Thymus (tissue), 14 donors: Measurements from ENCODE around the gene GATA2. TPM values are rescaled to one million over a fixed set of nuclear protein-coding genes. Genes with fewer than 3 reads are reported as not detected.

Experiments used
- DNase-seq, 9 donors: peaks; one replicate each; pipeline ENCODE4 v3.0.0-alpha.2; 2013; ENCODE audit warnings: low spot score in 9 of 9, low read depth in 6 of 9, missing footprints in 1 of 9
- H3K27ac ChIP-seq, 2 donors: one replicate each; pipeline ENCODE4 v1.5.1; 2013; ENCODE audit warnings: control low read depth in 1 of 2, low read depth in 1 of 2, low read length in 1 of 2, mild to moderate bottlenecking in 1 of 2, moderate library complexity in 1 of 2
- H3K27me3 ChIP-seq, 2 donors: one replicate each; pipeline ENCODE4 v1.5.1; 2013; ENCODE audit warnings: low read length in 1 of 2; ENCODE audit not compliant: control insufficient read depth in 2 of 2, insufficient read depth in 1 of 2
- H3K36me3 ChIP-seq, 2 donors: one replicate each; pipeline ENCODE4 v1.5.1; 2013; ENCODE audit warnings: low read length in 1 of 2, mild to moderate bottlenecking in 1 of 2, moderate library complexity in 1 of 2; ENCODE audit not compliant: control insufficient read depth in 2 of 2, insufficient read depth in 2 of 2
- H3K4me1 ChIP-seq, 2 donors: one replicate each; pipeline ENCODE4 v1.5.1; 2013; ENCODE audit warnings: low read length in 2 of 2; ENCODE audit not compliant: control insufficient read depth in 2 of 2, insufficient read depth in 2 of 2
- H3K4me3 ChIP-seq, 2 donors: one replicate each; pipeline ENCODE4 v1.5.1; 2013; ENCODE audit warnings: low read length in 2 of 2, control low read depth in 1 of 2, mild to moderate bottlenecking in 1 of 2
- H3K9me3 ChIP-seq, 2 donors: one replicate each; pipeline ENCODE4 v1.5.1; 2013; ENCODE audit warnings: low read length in 1 of 2, mild to moderate bottlenecking in 1 of 2; ENCODE audit not compliant: control insufficient read depth in 2 of 2, insufficient read depth in 1 of 2
- WGBS: extraction: QIAGEN DNeasy Blood & Tissue Kit; methylation state at CpG from one replicate; pipeline ENCODE4 v1.1.7; 2013; 5-methylcytosine and 5-hydroxymethylcytosine counted together
- long read RNA-seq, 10 donors: transcript quantifications; one replicate each; lab custom pipeline, GENCODE V29; 2026
- polyA plus RNA-seq: library from polyadenylated mRNA; stranded (reverse); fragments of 200-250 nt; gene quantifications from one replicate; pipeline ENCODE4 v1.2.3, GENCODE V29; 2013
- total RNA-seq: library from RNA; stranded (reverse); fragments of 120-200 nt; gene quantifications from one replicate; pipeline ENCODE4 v1.2.4, GENCODE V29; 2013
- donor health status: healthy.

GATA2 gene
- total RNA-seq = 0.57 TPM
- polyA plus RNA-seq = 5.1 TPM
- long read RNA-seq, donor 1 = 0 reads
- long read RNA-seq, donor 2, partial matches to known transcripts = 0 of 1 reads
- long read RNA-seq, donor 2, other reads (novel, unspliced or antisense) = 0 of 1 reads
- long read RNA-seq, donor 3 = 0 reads
- long read RNA-seq, donor 4 = 0 reads
- long read RNA-seq, donor 5 = 0 reads
- long read RNA-seq, donor 6, partial matches to known transcripts = 0 of 1 reads
- long read RNA-seq, donor 6, other reads (novel, unspliced or antisense) = 0 of 1 reads
- long read RNA-seq, donor 7 = 0 reads
- long read RNA-seq, donor 8 = 0 reads
- long read RNA-seq, donor 9 = 0 reads
- long read RNA-seq, donor 10, partial matches to known transcripts = 0 of 1 reads
- long read RNA-seq, donor 10, other reads (novel, unspliced or antisense) = 0 of 1 reads

- peaks cover 89 to 98% of the 10 kb centered on the region in 2 donors for H3K27me3 ChIP-seq
- H3K36me3 ChIP-seq = no peaks in the 10 kb centered on the region
- peak within 1 kb of the TSS in 1 of 2 donors; percentile 35 for H3K4me3 ChIP-seq
- 5% methylated on average over 78 of the region's 78 CpGs for WGBS
- peaks cover 12 to 45% of the 10 kb centered on the region in 2 donors for H3K4me1 ChIP-seq
- no peak within 1 kb of the TSS for H3K27ac ChIP-seq
- peaks cover 3 to 17% of the 10 kb centered on the region in 2 donors for H3K9me3 ChIP-seq
- peak in 1 of 9 donors; percentile 57 for DNase-seq
Observed at GRCh38 chr3:128492671-128493569, at the start of gene GATA2. TSS of gene GATA2 (minus strand) at chr3:128493201. CDS start at chr3:128487031, 6,170 bp downstream.

- peaks cover 0 to 4% of the 10 kb centered on the region in 2 donors for H3K9me3 ChIP-seq
- DNase-seq = no peak
- H3K4me3 ChIP-seq = no peak overlapping the region
- 95% methylated on average over 2 of the region's 2 CpGs for WGBS
- H3K27me3 ChIP-seq = peaks cover 0 to 3% of the 10 kb centered on the region in 2 donors
- no peaks in the 10 kb centered on the region for H3K4me1 ChIP-seq
- no peak overlapping the region for H3K27ac ChIP-seq
- H3K36me3 ChIP-seq = no peaks in the 10 kb centered on the region
Observed at GRCh38 chr3:128541246-128541645, 48.2 kb upstream of the GATA2 start.

GRCh38 chr3:128539376-128539775 lies 46.4 kb upstream of the GATA2 start:
- Histone ChIP-seq H3K4me1 (no peaks in the 10 kb centered on the region), H3K27ac (no peak overlapping the region), H3K9me3 (peaks cover 0 to 4% of the 10 kb centered on the region in 2 donors), H3K27me3 (peaks cover 0 to 8% of the 10 kb centered on the region in 2 donors), H3K36me3 (no peaks in the 10 kb centered on the region), H3K4me3 (no peak overlapping the region)
- WGBS = 97% methylated on average over 3 of the region's 3 CpGs
- DNase-seq = no peak

GRCh38 chr3:128537091-128537703 lies 44.2 kb upstream of the GATA2 start:
- H3K27me3 ChIP-seq = peaks cover 0 to 13% of the 10 kb centered on the region in 2 donors
- 93% methylated on average over 4 of the region's 4 CpGs for WGBS
- no peaks in the 10 kb centered on the region for H3K36me3 ChIP-seq
- H3K9me3 ChIP-seq = no peaks in the 10 kb centered on the region
- H3K27ac ChIP-seq = no peak overlapping the region
- no peaks in the 10 kb centered on the region for H3K4me1 ChIP-seq
- no peak for DNase-seq
- no peak overlapping the region for H3K4me3 ChIP-seq

GRCh38 chr3:128532012-128532983 lies 39.3 kb upstream of the GATA2 start:
- no peak overlapping the region for H3K27ac ChIP-seq
- no peaks in the 10 kb centered on the region for H3K9me3 ChIP-seq
- H3K36me3 ChIP-seq = no peaks in the 10 kb centered on the region
- no peaks in the 10 kb centered on the region for H3K4me1 ChIP-seq
- no peak for DNase-seq
- peaks cover 0 to 10% of the 10 kb centered on the region in 2 donors for H3K27me3 ChIP-seq
- H3K4me3 ChIP-seq = no peak overlapping the region
- 82% methylated on average over 9 of the region's 9 CpGs for WGBS

GRCh38 chr3:128524374-128525299 lies 31.6 kb upstream of the GATA2 start:
- Histone ChIP-seq H3K9me3 (no peaks in the 10 kb centered on the region), H3K27ac (no peak overlapping the region), H3K27me3 (peaks cover 0 to 8% of the 10 kb centered on the region in 2 donors), H3K4me3 (no peak overlapping the region), H3K4me1 (no peaks in the 10 kb centered on the region), H3K36me3 (no peaks in the 10 kb centered on the region)
- 89% methylated on average over 10 of the region's 10 CpGs for WGBS
- no peak for DNase-seq

- H3K4me3 ChIP-seq = no peak overlapping the region
- WGBS = 96% methylated on average over 16 of the region's 16 CpGs
- H3K36me3 ChIP-seq = no peaks in the 10 kb centered on the region
- no peak overlapping the region for H3K27ac ChIP-seq
- H3K27me3 ChIP-seq = peaks cover 0 to 11% of the 10 kb centered on the region in 2 donors
- no peaks in the 10 kb centered on the region for H3K4me1 ChIP-seq
- DNase-seq = no peak
- H3K9me3 ChIP-seq = no peaks in the 10 kb centered on the region
Observed at GRCh38 chr3:128523591-128523990, 30.6 kb upstream of the GATA2 start.
